Immature natural killer cell (primary cell): ENCODE data around the gene PLCD4. TPM values are rescaled to one million over a fixed set of nuclear protein-coding genes. Genes with fewer than 3 reads are reported as not detected.

Experiments used
- DNase-seq, 3 donors: peaks; one replicate each; pipeline ENCODE4 v3.0.0; 2022; ENCODE audit warnings: mixed read lengths in 1 of 3
- H3K27ac Mint-ChIP-seq, 6 donors: one replicate each; pipeline ENCODE4 v1.8.0; 2020; ENCODE audit warnings: mixed read lengths in 6 of 6, mild to moderate bottlenecking in 5 of 6, inconsistent platforms in 4 of 6, moderate library complexity in 3 of 6
- H3K27me3 Mint-ChIP-seq, 3 donors: one replicate each; pipeline ENCODE4 v1.8.0; 2020 to 2021; ENCODE audit warnings: low read depth in 3 of 3, mild to moderate bottlenecking in 3 of 3, mixed read lengths in 3 of 3, moderate library complexity in 3 of 3, inconsistent platforms in 1 of 3
- H3K36me3 Mint-ChIP-seq, 3 donors: one replicate each; pipeline ENCODE4 v1.8.0; 2020; ENCODE audit warnings: mixed read lengths in 3 of 3, inconsistent platforms in 2 of 3, mild to moderate bottlenecking in 2 of 3
- H3K4me1 Mint-ChIP-seq, 2 donors: one replicate each; pipeline ENCODE4 v1.8.0; 2020; ENCODE audit warnings: inconsistent platforms in 2 of 2, mild to moderate bottlenecking in 2 of 2, mixed read lengths in 2 of 2, moderate library complexity in 1 of 2
- H3K4me3 Mint-ChIP-seq, 5 donors: one replicate each; pipeline ENCODE4 v1.8.0; 2020; ENCODE audit warnings: mild to moderate bottlenecking in 5 of 5, mixed read lengths in 5 of 5, inconsistent platforms in 3 of 5, moderate library complexity in 3 of 5
- H3K9me3 Mint-ChIP-seq, 6 donors: one replicate each; pipeline ENCODE4 v1.8.0; 2020; ENCODE audit warnings: mild to moderate bottlenecking in 6 of 6, mixed read lengths in 6 of 6, inconsistent platforms in 4 of 6, moderate library complexity in 3 of 6
- polyA plus RNA-seq, 3 donors: library from polyadenylated mRNA; unstranded; fragments of 300-500 nt; fragmentation: Illumina TruSeq; gene quantifications; one replicate each; pipeline ENCODE4 v1.2.3, GENCODE V29; 2021

The PLCD4 gene
- under 1 TPM in 1 of 3 donors, not detected in 2; 0.71 TPM for polyA plus RNA-seq

DNA sequence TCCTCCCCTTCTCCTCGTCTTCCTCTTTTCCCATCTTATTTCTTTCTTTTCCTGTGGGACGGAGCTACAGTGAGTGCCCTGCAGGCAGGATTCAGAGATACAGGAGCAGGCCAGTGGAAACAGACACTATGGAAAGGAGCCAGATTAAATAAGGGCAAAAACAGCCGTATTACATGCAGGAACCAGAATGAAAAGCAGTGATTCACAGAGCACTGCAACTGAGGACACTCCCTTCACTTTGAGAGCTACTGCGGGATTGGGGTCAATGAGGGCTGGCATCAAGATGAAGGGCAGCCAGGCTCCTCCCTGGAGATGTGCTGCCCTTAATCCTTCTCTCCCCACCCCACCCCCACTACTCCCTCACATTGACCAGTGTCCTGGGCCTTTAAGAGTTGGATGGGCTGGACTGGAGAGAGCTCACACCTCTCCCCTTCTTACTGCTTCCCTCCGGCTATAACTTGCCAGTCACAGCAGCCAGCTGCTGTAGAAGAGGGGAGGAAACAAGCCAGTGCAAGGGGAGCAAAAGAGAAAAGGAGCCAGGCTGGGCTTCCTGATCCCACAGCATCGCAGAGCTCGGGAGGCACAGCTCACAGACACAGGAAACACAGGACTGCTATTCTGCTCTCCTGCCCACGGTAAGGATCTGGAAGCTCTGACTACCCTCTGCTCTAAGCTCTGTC is at the start of gene PLCD4:
Gene PLCD4, plus strand, starts transcription at position 464 of the 680 bp plus-strand sequence. CDS start 7,841 bp downstream, outside the sequence.
- H3K27ac Mint-ChIP-seq, result no peak within 1 kb of the TSS
- no peaks in the 10 kb centered on the region for H3K4me1 Mint-ChIP-seq
- no peaks in the 10 kb centered on the region for H3K9me3 Mint-ChIP-seq
- no peak within 1 kb of the TSS for H3K4me3 Mint-ChIP-seq
- no peak for DNase-seq
- no peaks in the 10 kb centered on the region for H3K36me3 Mint-ChIP-seq
- peaks cover 0 to 3% (median 0%) of the 10 kb centered on the region in 3 donors for H3K27me3 Mint-ChIP-seq

DNA sequence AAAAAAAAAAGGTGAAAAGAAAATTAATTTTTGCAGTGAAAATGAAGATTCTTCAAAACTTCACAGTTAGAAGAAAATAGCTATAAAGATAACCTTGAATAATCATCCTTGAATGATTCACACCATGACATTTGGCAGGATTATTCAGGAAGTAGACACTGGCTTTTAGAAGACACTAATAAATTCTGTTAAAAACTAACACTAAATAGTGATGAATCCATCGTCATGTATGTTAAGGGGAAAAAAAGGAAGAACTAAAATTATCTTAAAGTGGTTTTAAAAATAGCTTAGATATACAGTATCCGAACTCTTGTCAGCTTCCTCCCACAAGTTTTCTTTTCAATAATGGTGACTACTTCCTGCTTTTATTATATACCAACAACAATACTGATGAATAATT is 49.8 kb upstream of the PLCD4 start:
- Mint-ChIP-seq H3K27ac (no peak overlapping the region), H3K4me1 (peaks cover 0 to 1% of the 10 kb centered on the region in 2 donors), H3K36me3 (peaks cover 18 to 47% (median 41%) of the 10 kb centered on the region in 3 donors), H3K4me3 (no peak overlapping the region), H3K27me3 (no peaks in the 10 kb centered on the region), H3K9me3 (no peaks in the 10 kb centered on the region)
- no peak for DNase-seq

DNA sequence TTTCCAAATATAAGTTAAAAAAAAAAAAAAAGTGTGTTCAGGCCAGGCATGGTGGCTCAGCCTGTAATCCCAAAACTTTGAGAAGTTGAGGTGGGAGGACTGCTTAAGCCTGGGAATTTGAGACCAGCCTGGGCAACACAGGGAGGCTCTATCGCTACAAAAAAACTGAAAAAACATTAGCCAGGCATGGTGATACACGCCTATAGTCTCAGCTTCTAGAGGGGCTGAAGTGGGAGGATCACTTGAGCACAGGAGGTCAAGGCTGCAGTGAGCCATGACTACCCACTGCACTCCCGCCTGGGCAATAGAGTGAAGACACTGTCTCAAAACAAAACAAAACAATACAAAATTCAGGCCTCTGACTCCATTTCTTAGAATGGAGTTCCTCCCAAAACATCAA is 48.7 kb upstream of the PLCD4 start:
- DNase-seq, result no peak
- H3K4me1 Mint-ChIP-seq, result peaks cover 0 to 1% of the 10 kb centered on the region in 2 donors
- H3K36me3 Mint-ChIP-seq, result peaks cover 9 to 39% (median 34%) of the 10 kb centered on the region in 3 donors
- no peaks in the 10 kb centered on the region for H3K27me3 Mint-ChIP-seq
- H3K27ac Mint-ChIP-seq, result no peak overlapping the region
- no peak overlapping the region for H3K4me3 Mint-ChIP-seq
- no peaks in the 10 kb centered on the region for H3K9me3 Mint-ChIP-seq

DNA sequence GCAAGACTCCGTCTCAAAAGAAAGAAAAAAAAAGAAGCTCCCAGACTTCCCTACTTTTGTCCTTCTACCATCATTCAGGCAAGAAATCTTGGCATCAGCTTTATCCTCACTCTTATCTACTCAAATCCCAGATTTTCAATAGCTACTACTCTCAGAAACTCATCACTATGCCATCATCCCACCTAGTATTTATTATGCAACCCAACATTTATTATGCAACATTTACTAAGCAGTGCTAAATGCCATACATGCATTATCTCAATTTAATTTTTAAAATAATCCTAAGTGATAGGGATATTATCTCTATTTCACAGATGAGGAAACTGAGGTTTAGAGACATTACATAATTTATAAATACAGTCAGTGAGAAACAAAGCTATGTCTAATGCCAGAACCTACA is 43.6 kb upstream of the PLCD4 start:
- peaks cover 7 to 12% (median 9%) of the 10 kb centered on the region in 3 donors for H3K27me3 Mint-ChIP-seq
- H3K4me1 Mint-ChIP-seq, result peaks cover 25 to 30% of the 10 kb centered on the region in 2 donors
- H3K9me3 Mint-ChIP-seq, result no peaks in the 10 kb centered on the region

DNA sequence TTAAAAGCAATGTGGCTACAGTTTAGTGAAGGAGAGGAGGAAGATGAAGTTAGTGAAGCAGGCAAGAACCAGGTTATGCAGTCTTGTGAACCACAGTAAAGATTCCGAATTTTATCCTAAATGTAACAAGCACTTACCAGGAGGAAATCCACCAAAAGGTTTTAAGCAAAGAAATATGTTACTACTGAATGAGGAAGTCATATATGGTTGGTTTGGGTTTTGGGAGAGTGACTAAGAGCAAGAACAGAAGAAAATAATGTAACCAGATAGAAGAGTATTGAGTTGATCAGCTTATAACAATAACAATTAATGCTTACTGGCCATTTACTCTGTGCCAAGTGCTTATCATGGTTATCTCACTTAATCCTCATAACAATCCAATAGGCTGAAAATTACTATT is 41.4 kb upstream of the PLCD4 start:
- Mint-ChIP-seq H3K4me3 (peak overlapping the region; percentile 90 to 98 (median 93)), H3K36me3 (peaks cover 0 to 12% (median 12%) of the 10 kb centered on the region in 3 donors), H3K27me3 (peaks cover 8 to 16% (median 15%) of the 10 kb centered on the region in 3 donors), H3K27ac (peak overlapping the region; percentile 95 to 99 (median 99)), H3K9me3 (no peaks in the 10 kb centered on the region), H3K4me1 (peaks cover 48 to 53% of the 10 kb centered on the region in 2 donors)
- no peak for DNase-seq

More for the DNA sequence above, 43.6 kb upstream of the PLCD4 start:
- Mint-ChIP-seq H3K4me3 (no peak overlapping the region), H3K27ac (peak overlapping the region in 4 of 6 donors; percentile 44 to 69 (median 52)), H3K36me3 (peaks cover 0 to 22% (median 22%) of the 10 kb centered on the region in 3 donors)
- DNase-seq, result no peak

DNA sequence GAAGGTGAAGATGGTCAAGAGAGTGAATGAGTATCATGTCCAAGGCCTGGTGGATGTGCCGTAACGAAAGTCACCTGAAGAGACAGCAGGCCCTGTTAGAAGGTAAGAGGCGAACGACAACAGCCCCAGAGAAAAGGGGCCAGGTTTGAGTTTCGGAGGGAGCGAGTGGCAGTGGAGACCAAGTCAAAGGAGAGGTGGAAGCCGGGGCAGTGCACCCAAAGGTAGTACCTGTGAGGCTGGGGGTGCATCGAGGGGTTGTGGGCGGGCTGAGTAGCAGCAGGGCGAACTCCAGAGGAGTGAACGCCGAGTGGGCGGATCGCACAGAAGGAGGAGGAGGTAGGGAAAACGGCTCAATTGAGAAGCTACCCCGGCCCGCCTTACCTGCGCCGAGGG is 39.9 kb upstream of the PLCD4 start:
- H3K27ac Mint-ChIP-seq, result peak overlapping the region; percentile 95 to 99 (median 99)
- DNase-seq, result no peak
- H3K4me1 Mint-ChIP-seq, result peaks cover 55 to 59% of the 10 kb centered on the region in 2 donors
- H3K4me3 Mint-ChIP-seq, result peak overlapping the region; percentile 90 to 98 (median 93)
- peaks cover 8 to 16% (median 15%) of the 10 kb centered on the region in 3 donors for H3K27me3 Mint-ChIP-seq
- no peaks in the 10 kb centered on the region for H3K9me3 Mint-ChIP-seq
- H3K36me3 Mint-ChIP-seq, result peaks cover 0 to 4% (median 0%) of the 10 kb centered on the region in 3 donors

DNA sequence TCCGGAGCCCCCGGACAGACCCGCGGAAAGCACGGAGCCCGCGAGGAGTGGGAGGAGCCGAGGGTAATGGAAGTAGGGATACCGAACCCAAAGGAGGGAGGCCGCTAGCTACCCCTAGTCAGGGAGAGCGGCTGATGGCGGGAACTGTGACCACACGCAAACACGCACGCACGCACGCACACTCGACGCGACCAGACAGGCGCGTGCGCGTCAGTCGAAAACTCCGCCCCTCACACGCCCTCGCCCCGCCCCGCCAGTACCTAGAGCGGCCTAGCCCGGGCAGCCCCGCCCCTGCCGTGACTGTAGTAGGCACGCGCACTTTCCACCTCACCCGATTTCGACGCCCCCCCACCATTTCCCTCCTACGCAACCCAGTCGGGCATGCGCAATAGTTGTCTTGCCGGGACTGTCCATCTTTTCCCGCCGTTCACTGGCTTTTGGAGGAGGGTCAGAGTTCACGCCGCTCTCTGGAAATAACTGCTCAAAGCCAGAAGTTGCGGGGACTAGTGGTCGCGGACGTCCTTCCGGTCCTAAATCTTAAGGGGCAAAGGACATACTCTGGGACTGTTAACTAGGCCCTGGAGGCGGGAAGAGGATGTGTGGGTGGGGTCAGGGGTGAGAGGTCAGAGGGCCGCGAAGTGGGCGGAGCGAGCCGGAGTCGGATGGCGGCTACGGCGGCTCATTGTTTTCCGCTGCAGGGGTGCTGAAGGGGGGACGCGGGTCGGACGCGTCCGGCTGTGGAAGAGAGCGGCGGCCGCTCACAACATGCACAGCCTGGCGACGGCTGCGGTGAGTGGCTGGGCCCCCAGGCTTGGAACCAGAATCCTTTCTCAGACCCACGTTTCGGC is 39.3 kb upstream of the PLCD4 start, which contains the start of the genes CNOT9 and USP37:
Gene CNOT9, plus strand, starts transcription at position 650 of the 848 bp plus-strand sequence. Its CDS starts 116 bp downstream, at position 766.
Gene USP37, minus strand, starts transcription at position 162 of the 848 bp plus-strand sequence. CDS start 9,698 bp downstream, outside the sequence.
- Mint-ChIP-seq H3K27me3 (peaks cover 8 to 16% (median 15%) of the 10 kb centered on the region in 3 donors), H3K4me1 (peaks cover 55 to 60% of the 10 kb centered on the region in 2 donors), H3K36me3 (peaks cover 0 to 4% (median 0%) of the 10 kb centered on the region in 3 donors)

DNA sequence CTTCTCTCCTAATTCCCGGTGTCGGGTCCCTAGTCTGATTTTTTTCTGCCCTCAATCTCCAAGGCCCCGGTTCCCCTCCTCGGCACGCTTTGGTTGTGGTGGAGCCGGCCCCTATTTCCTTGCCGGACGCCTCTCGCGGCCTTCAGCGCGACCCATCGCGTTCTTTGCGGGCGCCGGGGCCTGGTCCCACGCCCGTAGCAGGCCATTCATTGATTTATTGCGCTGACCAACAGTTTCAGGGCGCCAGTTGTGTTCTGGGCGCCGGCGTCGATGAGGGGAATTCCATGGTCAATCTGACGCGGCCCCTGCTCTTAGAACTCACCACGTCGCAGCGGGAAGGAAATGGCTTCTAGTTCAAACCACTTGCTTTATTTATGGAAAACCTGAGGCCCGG is 38.7 kb upstream of the PLCD4 start:
- Mint-ChIP-seq H3K4me1 (peaks cover 55 to 60% of the 10 kb centered on the region in 2 donors), H3K27ac (peak overlapping the region; percentile 95 to 99 (median 99)), H3K9me3 (no peaks in the 10 kb centered on the region), H3K36me3 (peaks cover 0 to 2% (median 0%) of the 10 kb centered on the region in 3 donors), H3K4me3 (peak overlapping the region; percentile 90 to 98 (median 93)), H3K27me3 (peaks cover 8 to 16% (median 15%) of the 10 kb centered on the region in 3 donors)
- peak; percentile 67 to 70 (median 69) for DNase-seq

More for the DNA sequence above, 39.3 kb upstream of the PLCD4 start, which contains the start of the genes CNOT9 and USP37:
- DNase-seq, result peak; percentile 100
- Mint-ChIP-seq H3K9me3 (no peaks in the 10 kb centered on the region), H3K27ac (peak within 1 kb of the TSS; percentile 95 to 99 (median 99)), H3K4me3 (peak within 1 kb of the TSS; percentile 90 to 98 (median 93))

DNA sequence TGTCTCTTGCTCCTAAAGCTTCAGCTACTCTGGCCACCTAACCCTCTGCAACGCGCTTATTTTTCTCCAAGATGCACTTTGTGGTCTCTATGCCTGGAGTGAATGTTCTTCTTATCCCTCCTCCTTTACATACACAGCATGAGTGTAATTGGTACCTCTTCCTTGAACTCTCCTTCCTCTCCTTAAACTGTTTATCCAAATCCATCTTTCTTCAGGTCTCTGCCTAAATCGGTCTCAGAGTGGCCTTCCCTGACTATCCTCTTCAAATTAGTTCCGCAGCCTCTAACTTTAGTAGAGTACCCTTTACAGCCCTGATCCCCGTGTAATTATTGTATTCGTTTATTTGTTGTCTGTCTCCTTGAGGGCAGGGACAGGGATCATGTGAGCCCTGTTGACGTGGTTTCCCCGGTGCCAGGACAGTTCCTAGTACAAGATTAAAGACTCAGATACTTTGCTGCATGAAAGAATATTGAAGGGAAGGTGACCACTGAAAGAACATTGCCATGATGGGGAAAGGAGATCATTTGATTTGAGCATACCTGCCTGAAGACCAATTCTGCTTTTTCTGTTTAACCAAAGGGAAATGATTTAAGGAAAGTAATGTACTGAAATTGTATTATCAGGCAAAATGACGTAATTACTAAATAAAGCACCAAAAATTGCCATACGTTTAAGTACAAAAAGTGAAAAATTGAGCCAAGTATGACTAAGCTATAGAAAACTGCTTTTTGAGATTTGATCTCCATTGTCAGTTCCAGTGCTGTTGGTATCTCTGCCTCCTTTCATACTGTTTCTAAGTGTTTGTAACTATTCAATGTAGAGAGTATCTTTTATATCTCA is 37.8 kb upstream of the PLCD4 start:
- Mint-ChIP-seq H3K4me3 (peak overlapping the region; percentile 90 to 98 (median 93)), H3K36me3 (no peaks in the 10 kb centered on the region), H3K27ac (peak overlapping the region; percentile 95 to 99 (median 99)), H3K27me3 (peaks cover 8 to 16% (median 15%) of the 10 kb centered on the region in 3 donors), H3K4me1 (peaks cover 55 to 60% of the 10 kb centered on the region in 2 donors), H3K9me3 (no peaks in the 10 kb centered on the region)
- DNase-seq, result peak in 2 of 3 donors; percentile 5 to 9

DNA sequence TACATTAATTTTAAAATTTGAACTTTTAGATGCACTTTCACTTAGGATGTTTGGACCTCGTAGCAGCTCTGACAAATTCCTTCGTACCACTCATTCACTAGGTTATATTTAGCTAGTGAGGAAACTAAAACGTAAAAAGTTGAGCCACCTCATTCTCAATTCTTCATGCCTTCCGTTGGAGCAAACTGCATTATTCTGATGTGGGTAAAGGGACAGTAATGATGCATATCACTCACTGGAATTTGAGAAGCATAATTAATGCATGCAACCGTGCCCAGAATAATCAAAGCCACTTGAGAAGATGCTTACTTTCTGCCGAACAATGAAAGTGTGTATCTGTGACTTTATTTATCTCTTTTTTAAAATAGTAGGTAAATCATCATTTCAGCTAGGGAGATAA is 36.8 kb upstream of the PLCD4 start:
- Mint-ChIP-seq H3K4me1 (peaks cover 55 to 64% of the 10 kb centered on the region in 2 donors), H3K4me3 (peak overlapping the region; percentile 42 to 98 (median 92)), H3K36me3 (no peaks in the 10 kb centered on the region), H3K27ac (peak overlapping the region; percentile 95 to 99 (median 99)), H3K9me3 (no peaks in the 10 kb centered on the region), H3K27me3 (peaks cover 8 to 16% (median 15%) of the 10 kb centered on the region in 3 donors)
- no peak for DNase-seq

DNA sequence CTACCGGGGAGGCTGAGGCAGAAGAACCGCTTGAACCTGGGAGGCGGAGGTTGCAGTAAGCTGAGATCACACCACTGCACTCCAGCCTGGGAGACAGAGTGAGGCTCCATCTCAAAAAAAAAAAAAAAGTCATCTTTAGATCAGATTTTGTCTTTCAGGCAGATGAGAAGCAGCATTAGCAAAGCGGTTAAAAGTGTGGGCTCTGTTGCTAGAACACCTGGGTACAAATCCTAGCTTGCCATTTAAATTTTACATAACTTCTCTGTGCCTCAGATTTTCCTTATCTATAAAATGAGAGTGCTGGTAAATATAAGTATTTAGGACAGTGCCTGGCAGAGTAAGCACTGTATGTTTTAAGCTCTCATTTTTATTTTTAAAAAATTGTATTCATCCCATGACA is 30.8 kb upstream of the PLCD4 start:
- DNase-seq, result no peak
- H3K27ac Mint-ChIP-seq, result peak overlapping the region in 1 of 6 donors; percentile 7
- H3K36me3 Mint-ChIP-seq, result peaks cover 0 to 7% (median 0%) of the 10 kb centered on the region in 3 donors
- no peaks in the 10 kb centered on the region for H3K9me3 Mint-ChIP-seq
- peaks cover 9 to 45% of the 10 kb centered on the region in 2 donors for H3K4me1 Mint-ChIP-seq
- H3K27me3 Mint-ChIP-seq, result no peaks in the 10 kb centered on the region
- no peak overlapping the region for H3K4me3 Mint-ChIP-seq

DNA sequence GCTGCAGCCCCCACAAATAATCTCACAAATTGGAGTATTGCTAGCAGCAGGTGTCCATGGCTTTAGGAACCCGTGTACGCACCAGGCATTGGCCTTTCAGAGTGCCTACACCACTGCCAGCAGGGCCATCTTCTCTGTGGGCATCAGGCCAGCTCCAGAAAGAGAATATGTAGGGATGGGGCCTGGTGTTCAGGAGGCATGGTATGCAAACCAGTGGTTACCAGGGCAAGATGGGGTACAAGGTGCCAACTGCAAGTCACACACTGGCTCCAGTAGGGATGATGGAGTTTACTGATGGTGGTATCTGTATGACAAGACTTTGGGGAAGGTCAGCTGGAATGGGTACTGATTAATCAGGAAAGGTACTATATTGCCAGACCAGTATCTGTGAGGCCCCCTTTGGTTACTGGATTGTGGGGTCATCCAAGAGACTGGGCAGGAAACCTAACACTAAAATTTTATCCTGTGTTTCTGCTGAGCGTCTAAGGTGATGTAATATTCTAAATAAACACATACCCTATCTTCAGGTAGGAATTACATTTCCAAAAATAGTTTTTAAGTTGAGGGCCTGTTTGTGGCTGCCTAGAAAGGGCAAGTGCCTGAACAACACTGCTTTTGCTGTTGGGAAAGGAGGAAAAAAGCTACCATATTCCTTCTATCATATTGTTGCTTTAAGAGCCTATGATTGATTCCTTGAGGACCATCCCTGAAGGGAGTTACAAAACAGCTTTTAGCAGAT is 30.0 kb upstream of the PLCD4 start:
- H3K36me3 Mint-ChIP-seq, result peaks cover under 1 to 8% (median 1%) of the 10 kb centered on the region in 3 donors
- H3K4me3 Mint-ChIP-seq, result no peak overlapping the region
- no peaks in the 10 kb centered on the region for H3K9me3 Mint-ChIP-seq

More for the DNA sequence above, 30.0 kb upstream of the PLCD4 start:
- no peaks in the 10 kb centered on the region for H3K27me3 Mint-ChIP-seq
- peaks cover 10 to 43% of the 10 kb centered on the region in 2 donors for H3K4me1 Mint-ChIP-seq
- peak overlapping the region in 4 of 6 donors; percentile 11 to 36 (median 20) for H3K27ac Mint-ChIP-seq
- no peak for DNase-seq
